Breast epithelium (tissue), 4 donors: ENCODE data around the gene CASZ1. TPM values are rescaled to one million over a fixed set of nuclear protein-coding genes. Genes with fewer than 3 reads are reported as not detected.

Source experiments
- DNase-seq, 2 donors: peaks; one replicate each; pipeline ENCODE4 v3.0.0-alpha.2; 2019; ENCODE audit warnings: low spot score in 2 of 2
- H3K27ac ChIP-seq, 2 donors: fragments of 200-600 bp; sonication (generic) in 1 of 2; one replicate each; pipeline ENCODE4 v1.5.1; 2016 to 2019; ENCODE audit warnings: mild to moderate bottlenecking in 1 of 2
- H3K27me3 ChIP-seq, 2 donors: fragments of 200-600 bp; sonication (generic) in 1 of 2; one replicate each; pipeline versions ENCODE4 v1.5.1 to v1.6.0; 2017 to 2019; ENCODE audit warnings: control low read depth in 1 of 2, mild to moderate bottlenecking in 1 of 2
- H3K36me3 ChIP-seq: fragments of 200-600 bp; one replicate; pipeline ENCODE4 v1.5.1; 2019
- H3K4me1 ChIP-seq, 2 donors: fragments of 200-600 bp; sonication (generic); one replicate each; pipeline ENCODE4 v1.5.1; 2016 to 2019; ENCODE audit warnings: control low read depth in 1 of 2
- H3K4me3 ChIP-seq, 3 donors: fragments of 200-600 bp; sonication (generic); 1 replicate in 2 of 3; 2 replicates in 1 of 3; pipeline ENCODE4 v1.5.1; 2016 to 2019; ENCODE audit warnings: mild to moderate bottlenecking in 3 of 3, moderate library complexity in 2 of 3
- H3K9me3 ChIP-seq, 2 donors: fragments of 200-600 bp; sonication (generic) in 1 of 2; one replicate each; pipeline ENCODE4 v1.5.1; 2016 to 2019; ENCODE audit warnings: control low read depth in 1 of 2
- CTCF ChIP-seq, 3 donors: fragments of 450-650 bp; IDR thresholded peaks; one replicate each; pipeline ENCODE4 v1.5.1; 2016 to 2017; ENCODE audit warnings: antibody characterized with exemption in 3 of 3, mild to moderate bottlenecking in 3 of 3, moderate library complexity in 3 of 3
- POLR2A ChIP-seq: fragments of 450-650 bp; IDR thresholded peaks from one replicate; pipeline ENCODE4 v1.6.1; 2016; ENCODE audit warnings: antibody characterized with exemption, mild to moderate bottlenecking, moderate library complexity
- POLR2AphosphoS5 ChIP-seq, 3 donors: sonication (generic); formaldehyde crosslinking; IDR thresholded peaks; one replicate each; pipeline ENCODE4 v1.6.1; 2017; ENCODE audit warnings: antibody characterized with exemption in 3 of 3
- intact Hi-C: fragments of 100-400 bp; cut with DNase I; formaldehyde crosslinking; loops from one replicate; pipeline ENCODE4 v1.15.1; 2023; ENCODE audit warnings: low total_unique reads
- total RNA-seq, 3 donors: library from RNA; depleted of rRNA; stranded (reverse); fragments of >200 nt; gene quantifications; one replicate each; pipeline ENCODE4 v1.1.0, GENCODE V29; 2016

Gene CASZ1
- total RNA-seq, 3 donors from 2014 or later, result 1.1 to 39.1 (median 32.4) TPM

GRCh38 chr1:10838541-10838940 lies 42.1 kb upstream of the CASZ1 start:
- Histone ChIP-seq H3K4me3 (no peak overlapping the region), H3K9me3 (peaks cover 3 to 4% of the 10 kb centered on the region in 2 donors), H3K27ac (no peak overlapping the region), H3K36me3 (no peaks in the 10 kb centered on the region), H3K27me3 (peaks cover 0 to 10% of the 10 kb centered on the region in 2 donors), H3K4me1 (no peaks in the 10 kb centered on the region)
- DNase-seq, result no peak
- intact Hi-C loops, result no loop called here
- TF ChIP-seq POLR2AphosphoS5 (IDR thresholded peaks at IDR 0.05), result no peak
- no peak for TF ChIP-seq CTCF (IDR thresholded peaks at IDR 0.05)
- TF ChIP-seq POLR2A, result no peak

- intact Hi-C loops, result no loop called here
Observed at GRCh38 chr1:10836726-10837125, 40.3 kb upstream of the CASZ1 start.

GRCh38 chr1:10835822-10836421 lies 39.5 kb upstream of the CASZ1 start:
- no peak for DNase-seq
- TF ChIP-seq POLR2A, result no peak
- TF ChIP-seq POLR2AphosphoS5 (IDR thresholded peaks at IDR 0.05), result no peak
- TF ChIP-seq CTCF (IDR thresholded peaks at IDR 0.05), result no peak
- Histone ChIP-seq H3K27ac (no peak overlapping the region), H3K27me3 (peaks cover 0 to 10% of the 10 kb centered on the region in 2 donors), H3K4me1 (no peaks in the 10 kb centered on the region), H3K36me3 (no peaks in the 10 kb centered on the region), H3K9me3 (no peaks in the 10 kb centered on the region), H3K4me3 (no peak overlapping the region)
- intact Hi-C loops, result no loop called here

More at GRCh38 chr1:10836726-10837125, 40.3 kb upstream of the CASZ1 start:
- DNase-seq, result no peak
- Histone ChIP-seq H3K27ac (no peak overlapping the region), H3K36me3 (no peaks in the 10 kb centered on the region), H3K9me3 (no peaks in the 10 kb centered on the region), H3K27me3 (peaks cover 0 to 10% of the 10 kb centered on the region in 2 donors), H3K4me3 (no peak overlapping the region), H3K4me1 (no peaks in the 10 kb centered on the region)
- no peak for TF ChIP-seq CTCF (IDR thresholded peaks at IDR 0.05)
- TF ChIP-seq POLR2A, result no peak
- no peak for TF ChIP-seq POLR2AphosphoS5 (IDR thresholded peaks at IDR 0.05)

GRCh38 chr1:10835421-10835820 lies 39.0 kb upstream of the CASZ1 start:
- H3K27ac ChIP-seq, result no peak overlapping the region
- H3K27me3 ChIP-seq, result peaks cover 0 to 10% of the 10 kb centered on the region in 2 donors
- no peaks in the 10 kb centered on the region for H3K9me3 ChIP-seq
- DNase-seq, result no peak
- TF ChIP-seq CTCF (IDR thresholded peaks at IDR 0.05) (no peak), POLR2A (no peak), POLR2AphosphoS5 (IDR thresholded peaks at IDR 0.05) (no peak)
- H3K36me3 ChIP-seq, result no peaks in the 10 kb centered on the region
- intact Hi-C loops, result no loop called here
- no peak overlapping the region for H3K4me3 ChIP-seq
- H3K4me1 ChIP-seq, result no peaks in the 10 kb centered on the region

- peaks cover 0 to 10% of the 10 kb centered on the region in 2 donors for H3K27me3 ChIP-seq
- no peak for TF ChIP-seq POLR2A
- no peak for TF ChIP-seq POLR2AphosphoS5 (IDR thresholded peaks at IDR 0.05)
- no peak for TF ChIP-seq CTCF (IDR thresholded peaks at IDR 0.05)
- no peaks in the 10 kb centered on the region for H3K9me3 ChIP-seq
Observed at GRCh38 chr1:10834770-10835412, 38.4 kb upstream of the CASZ1 start.

More at GRCh38 chr1:10834770-10835412, 38.4 kb upstream of the CASZ1 start:
- no peak overlapping the region for H3K4me3 ChIP-seq
- intact Hi-C loops, result no loop called here
- no peaks in the 10 kb centered on the region for H3K4me1 ChIP-seq
- no peak for DNase-seq
- no peak overlapping the region for H3K27ac ChIP-seq
- no peaks in the 10 kb centered on the region for H3K36me3 ChIP-seq
